HepG2 (cell line): ENCODE results near the gene ASXL1. TPM values are rescaled to one million over a fixed set of nuclear protein-coding genes. Genes with fewer than 3 reads are reported as not detected.

Source experiments
- AHR ChIP-seq: IDR thresholded peaks from 2 replicates; pipeline ENCODE4 v1.6.1; 2018; ENCODE audit warnings: missing genetic modification reagents, missing compliant biosample characterization
- ATM ChIP-seq: fragments of 450-650 bp; IDR thresholded peaks from 2 replicates; pipeline ENCODE4 v1.7.1; 2017; ENCODE audit warnings: mild to moderate bottlenecking, borderline replicate concordance
- DPF2 ChIP-seq: sonication (generic); formaldehyde crosslinking; IDR thresholded peaks from 2 replicates; pipeline ENCODE4 v1.4.0; 2020; ENCODE audit warnings: mild to moderate bottlenecking, low read depth, missing genetic modification reagents, borderline replicate concordance
- EZH2 ChIP-seq: conservative IDR thresholded peaks from 2 replicates; pipeline ENCODE4 v1.6.1; 2012; ENCODE audit warnings: mild to moderate bottlenecking, low read depth, low read length, moderate library complexity
- FOXA1 ChIP-seq, 2 experiments: fragments of 450-650 bp in 1 of 2; sonication (generic) in 1 of 2; formaldehyde crosslinking in 1 of 2; IDR thresholded peaks; 2 replicates each; pipeline versions ENCODE4 v1.4.0 to v1.6.1; 2016 to 2020; ENCODE audit warnings: missing genetic modification reagents in 1 of 2
- GPN1 ChIP-seq: sonication (generic); formaldehyde crosslinking; IDR thresholded peaks from 2 replicates; pipeline ENCODE4 v1.5.1; 2020; ENCODE audit warnings: missing genetic modification reagents, borderline replicate concordance
- HNRNPL ChIP-seq: fragments of 200-400 bp; formaldehyde crosslinking; IDR thresholded peaks from 2 replicates; pipeline ENCODE4 v1.6.1; 2017; ENCODE audit warnings: mild to moderate bottlenecking, low read depth, low read length
- HNRNPLL ChIP-seq: fragments of 200-400 bp; formaldehyde crosslinking; IDR thresholded peaks from 2 replicates; pipeline ENCODE4 v1.6.1; 2017; ENCODE audit warnings: mild to moderate bottlenecking, low read depth, low read length; ENCODE audit not compliant: poor library complexity, severe bottlenecking
- JUND ChIP-seq: sonication (generic); formaldehyde crosslinking; IDR thresholded peaks from 2 replicates; pipeline ENCODE4 v1.8.0; 2022; ENCODE audit warnings: mild to moderate bottlenecking, missing genetic modification reagents
- MEF2D ChIP-seq: sonication (generic); formaldehyde crosslinking; IDR thresholded peaks from 2 replicates; pipeline ENCODE4 v1.5.1; 2020; ENCODE audit warnings: mild to moderate bottlenecking, missing genetic modification reagents
- MEIS2 ChIP-seq: sonication (generic); formaldehyde crosslinking; IDR thresholded peaks from 2 replicates; pipeline ENCODE4 v1.9.0; 2021; ENCODE audit warnings: mild to moderate bottlenecking, missing genetic modification reagents
- MLLT10 ChIP-seq: sonication (generic); formaldehyde crosslinking; IDR thresholded peaks from 2 replicates; pipeline ENCODE4 v1.4.0; 2020; ENCODE audit warnings: missing genetic modification reagents
- NFATC3 ChIP-seq: sonication (generic); formaldehyde crosslinking; IDR thresholded peaks from 2 replicates; pipeline ENCODE4 v1.5.1; 2020; ENCODE audit warnings: mild to moderate bottlenecking, missing genetic modification reagents
- NR1H2 ChIP-seq: sonication (generic); formaldehyde crosslinking; IDR thresholded peaks from 2 replicates; pipeline ENCODE4 v1.8.1; 2022; ENCODE audit warnings: low read depth, missing genetic modification reagents, borderline replicate concordance
- NRL ChIP-seq: sonication (generic); formaldehyde crosslinking; IDR thresholded peaks from 2 replicates; pipeline ENCODE4 v1.5.0; 2020; ENCODE audit warnings: missing genetic modification reagents, mild to moderate bottlenecking, moderate library complexity, borderline replicate concordance
- ONECUT2 ChIP-seq: sonication (generic); formaldehyde crosslinking; IDR thresholded peaks from 2 replicates; pipeline ENCODE4 v1.4.0; 2020; ENCODE audit warnings: missing genetic modification reagents
- SALL1 ChIP-seq: sonication (generic); formaldehyde crosslinking; IDR thresholded peaks from 2 replicates; pipeline ENCODE4 v1.8.0; 2022; ENCODE audit warnings: mild to moderate bottlenecking, missing genetic modification reagents
- SIN3A ChIP-seq: IDR thresholded peaks from 2 replicates; pipeline ENCODE4 v1.6.1; 2011; ENCODE audit warnings: low read depth, mild to moderate bottlenecking, control low read depth, low read length, borderline replicate concordance
- SYNCRIP ChIP-seq: fragments of 200-400 bp; formaldehyde crosslinking; IDR thresholded peaks from 2 replicates; pipeline ENCODE4 v1.6.1; 2018; ENCODE audit warnings: mild to moderate bottlenecking, low read depth, low read length; ENCODE audit not compliant: insufficient read depth
- TBX2 ChIP-seq: sonication (generic); formaldehyde crosslinking; IDR thresholded peaks from 2 replicates; pipeline ENCODE4 v1.5.0; 2020; ENCODE audit warnings: missing genetic modification reagents, mild to moderate bottlenecking, borderline replicate concordance
- XBP1 ChIP-seq: sonication (generic); formaldehyde crosslinking; IDR thresholded peaks from 2 replicates; pipeline ENCODE4 v1.5.0; 2020; ENCODE audit warnings: missing genetic modification reagents
- YEATS4 ChIP-seq: sonication (generic); formaldehyde crosslinking; IDR thresholded peaks from 2 replicates; pipeline ENCODE4 v1.4.0; 2020; ENCODE audit warnings: missing genetic modification reagents, borderline replicate concordance
- ZMAT3 ChIP-seq: sonication (generic); formaldehyde crosslinking; conservative IDR thresholded peaks from 2 replicates; pipeline ENCODE4 v1.7.0; 2021; ENCODE audit warnings: missing genetic modification reagents
- ZNF232 ChIP-seq: sonication (generic); formaldehyde crosslinking; IDR thresholded peaks from 2 replicates; pipeline ENCODE4 v1.4.0; 2020; ENCODE audit warnings: missing genetic modification reagents, borderline replicate concordance
- ZNF761 ChIP-seq: sonication (generic); formaldehyde crosslinking; conservative IDR thresholded peaks from 2 replicates; pipeline ENCODE4 v1.4.0; 2020; ENCODE audit warnings: mild to moderate bottlenecking, missing genetic modification reagents
- ZSCAN31 ChIP-seq: sonication (generic); formaldehyde crosslinking; IDR thresholded peaks from 2 replicates; pipeline ENCODE4 v1.5.0; 2020; ENCODE audit warnings: low read depth, mild to moderate bottlenecking, missing genetic modification reagents
- polyA plus RNA-seq, 8 experiments: library from polyadenylated mRNA; depleted of rRNA in 3 of 8; stranded (reverse) in 7 of 8; unstranded in 1 of 8; fragments of >200 nt; fragmentation: Illumina TruSeq in 4 of 8; extraction: Trizol in 4 of 8; gene quantifications; 2 replicates each; pipeline versions ENCODE4 v1.2.1 to v1.2.3, GENCODE V29; 2011 to 2016; ENCODE audit warnings: low read depth in 4 of 8, missing spikeins in 1 of 8, mixed read lengths in 1 of 8; ENCODE audit not compliant: insufficient read depth in 1 of 8
- total RNA-seq, 5 experiments: library from RNA; depleted of rRNA; stranded (reverse); fragments of >200 nt; fragmentation: Illumina TruSeq; extraction: Trizol; gene quantifications; 2 replicates each; pipeline ENCODE4 v1.2.3, GENCODE V29; 2016; ENCODE audit warnings: low read depth in 1 of 5
- TF ChIP-seq, protein P1 (sequence below): IDR thresholded peaks from 2 replicates; pipeline ENCODE4 v1.6.1; 2016; ENCODE audit warnings: low read depth, borderline replicate concordance
- TF ChIP-seq, protein P2 (sequence below): sonication (generic); formaldehyde crosslinking; IDR thresholded peaks from 2 replicates; pipeline ENCODE4 v1.9.0; 2021; ENCODE audit warnings: missing genetic modification reagents, mild to moderate bottlenecking, borderline replicate concordance

Gene ASXL1
- total and polyA plus RNA-seq, 2 of the 13 experiments (the other 11 are each of a cell fraction or from before 2014, with no cell fraction given) = 62.1 to 74.8 TPM

DNA sequence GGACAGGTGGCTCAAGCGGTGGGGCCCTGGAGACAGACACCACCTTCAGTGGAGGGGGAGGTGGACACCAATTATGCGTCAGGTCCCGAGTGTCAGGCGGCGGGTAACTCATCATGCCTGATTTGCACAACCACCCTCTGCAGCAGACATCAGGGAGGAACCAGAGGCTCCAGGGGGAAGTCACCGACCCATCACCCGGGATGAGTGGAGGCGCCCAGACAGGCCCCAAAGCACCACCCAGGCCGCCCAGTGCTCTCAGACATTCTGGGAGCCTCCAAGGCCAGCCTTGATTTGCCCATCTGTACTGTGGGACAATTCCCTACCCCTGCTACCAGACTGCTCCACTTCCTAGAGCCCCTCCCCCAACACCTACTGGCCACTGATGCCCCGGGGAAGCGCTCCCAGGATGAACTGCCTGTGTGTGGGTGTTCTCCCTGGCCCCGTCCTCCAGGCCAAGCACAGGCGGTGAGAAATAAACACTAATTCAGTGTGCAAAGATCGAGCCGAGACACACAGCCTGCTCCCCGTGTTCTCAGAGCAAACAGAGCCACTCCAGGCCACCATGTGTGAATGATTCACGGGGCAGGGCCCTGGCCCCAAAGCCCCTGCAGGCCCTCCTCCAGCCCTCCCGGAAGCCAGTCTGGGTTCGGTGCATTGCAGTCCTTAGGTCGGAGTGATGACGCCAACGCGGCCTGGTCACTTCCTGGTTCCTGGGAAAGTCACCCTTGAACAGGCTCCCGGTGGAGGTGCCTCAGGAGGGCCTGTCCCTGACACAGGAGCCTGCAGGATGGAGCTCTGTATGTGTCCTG lies 107.2 kb downstream of the ASXL1 start (continued):
- no peak for TF ChIP-seq SYNCRIP
- peak; percentile 55; the same call in 1 of the 2 replicates for TF ChIP-seq DPF2 (CRISPR knock-in tag)
- TF ChIP-seq ONECUT2 (CRISPR knock-in tag) = no peak
- TF ChIP-seq FOXA1 (IDR thresholded peaks at IDR 0.05) = no peak
- TF ChIP-seq FOXA1 (CRISPR knock-in tag; IDR thresholded peaks at IDR 0.05) = peak; percentile 76
- no peak for TF ChIP-seq EZH2
- TF ChIP-seq ZMAT3 = peak; percentile 79; the same call in 1 of the 2 replicates
- TF ChIP-seq ZNF761 (CRISPR knock-in tag) = 0 out of 2 replicates have a peak, but pooled peaks have one; percentile 89
- no peak for TF ChIP-seq ATM
- TF ChIP-seq HNRNPL = peak; percentile 78; the same call in 1 of the 2 replicates
- TF ChIP-seq SALL1 (CRISPR knock-in tag) = peak; percentile 98
- TF ChIP-seq TBX2 (CRISPR knock-in tag) = peak; percentile 99
- TF ChIP-seq, protein P1, sequence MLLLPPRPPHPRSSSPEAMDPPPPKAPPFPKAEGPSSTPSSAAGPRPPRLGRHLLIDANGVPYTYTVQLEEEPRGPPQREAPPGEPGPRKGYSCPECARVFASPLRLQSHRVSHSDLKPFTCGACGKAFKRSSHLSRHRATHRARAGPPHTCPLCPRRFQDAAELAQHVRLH (CRISPR knock-in tag) = no peak; the same call in 1 of the 2 replicates
- TF ChIP-seq HNRNPLL = no peak
- no peak for TF ChIP-seq ZNF232 (CRISPR knock-in tag)
- TF ChIP-seq NFATC3 = 0 out of 2 replicates have a peak, but pooled peaks have one; percentile 72
- TF ChIP-seq MLLT10 (CRISPR knock-in tag) = no peak
- peak; percentile 72; the same call in 1 of the 2 replicates for TF ChIP-seq MEIS2 (CRISPR knock-in tag)
- TF ChIP-seq JUND (CRISPR knock-in tag) = peak; percentile 91
- TF ChIP-seq NR1H2 = no peak
- peak; percentile 57; the same call in 1 of the 2 replicates for TF ChIP-seq SIN3A
- peak; percentile 69; the same call in 1 of the 2 replicates for TF ChIP-seq YEATS4 (CRISPR knock-in tag)
- no peak for TF ChIP-seq XBP1 (CRISPR knock-in tag)
- TF ChIP-seq MEF2D = peak; percentile 98
- peak; percentile 86; the same call in 1 of the 2 replicates for TF ChIP-seq NRL (CRISPR knock-in tag)
- TF ChIP-seq, protein P2, sequence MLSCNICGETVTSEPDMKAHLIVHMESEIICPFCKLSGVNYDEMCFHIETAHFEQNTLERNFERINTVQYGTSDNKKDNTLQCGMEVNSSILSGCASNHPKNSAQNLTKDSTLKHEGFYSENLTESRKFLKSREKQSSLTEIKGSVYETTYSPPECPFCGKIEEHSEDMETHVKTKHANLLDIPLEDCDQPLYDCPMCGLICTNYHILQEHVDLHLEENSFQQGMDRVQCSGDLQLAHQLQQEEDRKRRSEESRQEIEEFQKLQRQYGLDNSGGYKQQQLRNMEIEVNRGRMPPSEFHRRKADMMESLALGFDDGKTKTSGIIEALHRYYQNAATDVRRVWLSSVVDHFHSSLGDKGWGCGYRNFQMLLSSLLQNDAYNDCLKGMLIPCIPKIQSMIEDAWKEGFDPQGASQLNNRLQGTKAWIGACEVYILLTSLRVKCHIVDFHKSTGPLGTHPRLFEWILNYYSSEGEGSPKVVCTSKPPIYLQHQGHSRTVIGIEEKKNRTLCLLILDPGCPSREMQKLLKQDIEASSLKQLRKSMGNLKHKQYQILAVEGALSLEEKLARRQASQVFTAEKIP = no peak
- TF ChIP-seq ZSCAN31 (CRISPR knock-in tag) = peak; percentile 97
- no peak for TF ChIP-seq GPN1 (CRISPR knock-in tag)
- 0 out of 2 replicates have a peak, but pooled peaks have one; percentile 12 for TF ChIP-seq AHR (CRISPR knock-in tag)
